Progenitor cell of endocrine pancreas (in vitro differentiated cells): ENCODE data around the gene TERC. TPM values are rescaled to one million over a fixed set of nuclear protein-coding genes. Genes with fewer than 3 reads are reported as not detected.
A peak's percentile ranks its signal among the peaks of the same experiment; 100 is the strongest.

Experiments
- DNase-seq: peaks from one replicate; pipeline ENCODE4 v3.0.0; 2021; ENCODE audit warnings: low spot score; ENCODE audit not compliant: unreplicated experiment
- H3K27ac Mint-ChIP-seq: 2 replicates; pipeline ENCODE4 v1.8.0; 2021; ENCODE audit warnings: mild to moderate bottlenecking, moderate library complexity, mixed read lengths
- H3K27me3 Mint-ChIP-seq: 2 replicates; pipeline ENCODE4 v1.8.0; 2021; ENCODE audit warnings: mixed read lengths
- H3K36me3 Mint-ChIP-seq: 2 replicates; pipeline ENCODE4 v1.8.0; 2022; ENCODE audit warnings: mixed read lengths; ENCODE audit not compliant: insufficient read depth
- H3K4me1 Mint-ChIP-seq: 2 replicates; pipeline ENCODE4 v1.8.0; 2021; ENCODE audit warnings: low read depth, mixed read lengths
- H3K4me3 Mint-ChIP-seq: 2 replicates; pipeline ENCODE4 v1.8.0; 2021; ENCODE audit warnings: low read depth, mild to moderate bottlenecking, moderate library complexity, mixed read lengths
- H3K9me3 Mint-ChIP-seq: 2 replicates; pipeline ENCODE4 v1.8.0; 2021; ENCODE audit warnings: low read depth, mixed read lengths
- total RNA-seq: library from RNA; stranded (reverse); gene quantifications from 2 replicates; pipeline ENCODE4 v1.2.1, GENCODE V29; 2021
- TF ChIP-seq, protein P1 (sequence below): fragments of 200-600 bp; sonication (generic); IDR thresholded peaks from one replicate; pipeline ENCODE4 v1.5.0; 2021; ENCODE audit warnings: antibody characterized with exemption, mild to moderate bottlenecking; ENCODE audit not compliant: unreplicated experiment

Gene TERC
- total RNA-seq, 1 donor from 2014 or later: 12.4 TPM

DNA sequence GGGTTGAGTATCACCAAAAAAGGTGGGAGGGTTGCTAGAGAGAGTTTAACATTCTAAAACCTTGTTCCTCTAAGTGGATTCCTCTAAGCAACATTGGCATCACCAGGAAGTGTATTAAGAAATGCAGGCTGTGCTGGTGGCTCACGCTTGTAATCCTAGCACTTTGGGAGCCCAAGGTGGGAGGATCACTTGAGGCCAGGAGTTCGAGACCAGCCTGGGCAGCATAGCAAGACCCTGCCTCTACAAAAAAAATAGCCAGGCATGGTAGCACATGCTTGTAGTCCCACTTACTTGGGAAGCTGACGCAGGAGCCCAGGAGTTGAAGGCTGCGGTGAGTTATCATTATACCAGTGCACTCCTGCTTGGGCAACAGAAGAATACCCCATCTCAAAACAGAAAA is 13.0 kb upstream of the TERC start:
- Mint-ChIP-seq H3K9me3 (no peaks in the 10 kb centered on the region), H3K36me3 (peaks cover 19% of the 10 kb centered on the region), H3K4me3 (no peak overlapping the region), H3K27ac (no peak overlapping the region), H3K4me1 (peaks cover 13% of the 10 kb centered on the region), H3K27me3 (no peaks in the 10 kb centered on the region)
- DNase-seq: no peak
- TF ChIP-seq, protein P1, sequence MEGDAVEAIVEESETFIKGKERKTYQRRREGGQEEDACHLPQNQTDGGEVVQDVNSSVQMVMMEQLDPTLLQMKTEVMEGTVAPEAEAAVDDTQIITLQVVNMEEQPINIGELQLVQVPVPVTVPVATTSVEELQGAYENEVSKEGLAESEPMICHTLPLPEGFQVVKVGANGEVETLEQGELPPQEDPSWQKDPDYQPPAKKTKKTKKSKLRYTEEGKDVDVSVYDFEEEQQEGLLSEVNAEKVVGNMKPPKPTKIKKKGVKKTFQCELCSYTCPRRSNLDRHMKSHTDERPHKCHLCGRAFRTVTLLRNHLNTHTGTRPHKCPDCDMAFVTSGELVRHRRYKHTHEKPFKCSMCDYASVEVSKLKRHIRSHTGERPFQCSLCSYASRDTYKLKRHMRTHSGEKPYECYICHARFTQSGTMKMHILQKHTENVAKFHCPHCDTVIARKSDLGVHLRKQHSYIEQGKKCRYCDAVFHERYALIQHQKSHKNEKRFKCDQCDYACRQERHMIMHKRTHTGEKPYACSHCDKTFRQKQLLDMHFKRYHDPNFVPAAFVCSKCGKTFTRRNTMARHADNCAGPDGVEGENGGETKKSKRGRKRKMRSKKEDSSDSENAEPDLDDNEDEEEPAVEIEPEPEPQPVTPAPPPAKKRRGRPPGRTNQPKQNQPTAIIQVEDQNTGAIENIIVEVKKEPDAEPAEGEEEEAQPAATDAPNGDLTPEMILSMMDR: no peak

DNA sequence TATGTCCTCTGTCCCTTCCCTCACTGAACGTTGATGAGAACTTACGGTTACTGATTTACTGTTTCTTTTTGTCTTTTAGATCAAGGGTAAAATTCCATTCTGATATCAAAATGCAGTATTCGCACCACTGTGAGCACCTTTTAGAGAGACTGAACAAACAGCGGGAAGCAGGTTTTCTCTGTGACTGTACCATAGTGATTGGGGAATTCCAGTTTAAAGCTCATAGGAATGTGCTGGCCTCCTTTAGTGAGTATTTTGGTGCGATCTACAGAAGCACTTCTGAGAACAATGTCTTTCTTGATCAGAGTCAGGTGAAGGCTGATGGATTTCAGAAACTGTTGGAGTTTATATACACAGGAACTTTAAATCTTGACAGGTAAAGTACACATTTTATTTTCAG is 9.3 kb upstream of the TERC start:
- Mint-ChIP-seq H3K4me1 (peaks cover 16% of the 10 kb centered on the region), H3K9me3 (no peaks in the 10 kb centered on the region), H3K4me3 (peak overlapping the region; percentile 99), H3K27me3 (no peaks in the 10 kb centered on the region), H3K27ac (peak overlapping the region; percentile 99), H3K36me3 (peaks cover 10% of the 10 kb centered on the region)
- DNase-seq: no peak
- TF ChIP-seq, protein P1: no peak

DNA sequence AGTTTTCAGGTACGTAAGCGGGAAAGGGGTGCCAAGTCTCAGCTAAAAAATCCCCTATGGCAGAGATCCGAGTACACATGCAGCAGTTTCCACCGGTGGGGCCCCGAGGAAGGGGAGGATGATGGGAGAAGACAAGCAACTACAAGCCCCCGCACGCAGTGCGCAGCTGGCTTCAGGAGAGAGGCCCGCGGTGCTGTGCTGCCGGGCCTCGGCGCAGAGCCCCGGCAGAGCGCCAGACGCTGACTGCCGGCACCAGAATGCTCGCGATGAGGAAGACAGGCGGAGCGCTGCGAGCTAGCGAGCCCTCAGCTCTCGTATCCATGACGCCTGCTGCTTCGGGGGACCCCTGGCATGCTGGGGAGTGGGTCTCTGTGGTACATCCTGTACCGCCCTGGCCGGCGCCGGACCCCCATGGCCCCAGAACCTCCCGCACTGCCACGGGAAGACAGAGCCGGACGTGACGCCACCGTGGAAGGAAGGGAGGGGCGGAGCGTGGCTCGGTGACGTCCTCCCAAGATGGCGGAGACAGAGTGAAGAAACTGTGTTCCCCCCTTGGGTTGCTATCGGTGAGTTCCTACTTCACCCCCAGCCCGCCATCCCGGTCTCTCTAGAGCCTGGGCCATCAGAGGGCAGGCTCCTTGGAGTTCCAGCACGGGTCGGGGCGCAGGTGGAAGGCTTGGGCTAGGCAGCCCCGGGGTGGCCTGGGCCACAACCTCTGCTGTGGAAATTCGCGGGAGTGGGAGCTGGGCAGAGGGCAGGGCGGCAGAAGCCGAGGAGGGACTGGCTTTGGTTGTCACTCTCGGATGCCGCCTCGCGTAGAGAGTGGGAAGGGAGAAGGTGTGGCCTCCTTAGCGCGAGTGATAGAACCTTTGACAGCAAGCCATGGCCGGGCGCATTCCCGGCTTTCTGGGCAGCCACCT is 8.3 kb upstream of the TERC start, which contains the start of gene MYNN:
Gene MYNN (plus strand): TSS at position 500 of the 920 bp plus-strand sequence. CDS start 900 bp downstream, outside the sequence.
- no peaks in the 10 kb centered on the region for H3K9me3 Mint-ChIP-seq
- peak within 1 kb of the TSS; percentile 99 for H3K27ac Mint-ChIP-seq
- peaks cover 8% of the 10 kb centered on the region for H3K36me3 Mint-ChIP-seq
- no peaks in the 10 kb centered on the region for H3K27me3 Mint-ChIP-seq
- peak within 1 kb of the TSS; percentile 99 for H3K4me3 Mint-ChIP-seq
- DNase-seq: peak; percentile 75
- TF ChIP-seq, protein P1: peak; percentile 25
- peaks cover 16% of the 10 kb centered on the region for H3K4me1 Mint-ChIP-seq

DNA sequence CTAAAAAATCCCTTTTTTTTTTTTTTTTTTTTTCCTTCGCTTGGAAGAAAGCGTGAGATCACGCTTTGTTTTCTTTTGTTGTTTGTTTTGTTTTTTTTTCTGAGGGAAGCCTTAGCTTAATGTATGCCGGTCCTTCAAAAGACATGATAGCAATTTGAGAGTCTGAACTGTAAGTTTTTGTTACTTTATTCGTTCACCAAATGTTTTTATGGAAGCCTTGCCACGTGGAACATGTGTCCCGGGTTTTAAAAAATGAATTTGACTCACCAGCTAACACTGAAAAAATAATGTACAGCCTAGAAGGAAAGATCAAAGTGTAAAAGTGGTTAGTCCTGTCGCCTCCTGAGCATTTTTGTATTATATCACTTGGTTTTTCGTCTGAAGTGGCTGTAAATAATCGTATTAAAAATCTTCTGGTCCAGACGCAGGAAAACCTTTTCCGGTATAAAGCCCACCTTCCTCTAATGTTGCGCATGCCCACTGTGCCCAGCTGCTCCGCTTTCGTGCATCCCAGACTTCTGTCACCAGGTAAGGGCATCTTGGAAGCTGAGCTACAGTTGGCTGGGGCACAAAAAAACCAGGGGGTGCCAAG is 7.5 kb upstream of the TERC start:
- Mint-ChIP-seq H3K9me3 (no peaks in the 10 kb centered on the region), H3K36me3 (peaks cover 6% of the 10 kb centered on the region), H3K4me1 (peaks cover 16% of the 10 kb centered on the region), H3K4me3 (peak overlapping the region; percentile 99), H3K27me3 (no peaks in the 10 kb centered on the region), H3K27ac (peak overlapping the region; percentile 99)
- DNase-seq: peak; percentile 42
- TF ChIP-seq, protein P1: no peak

DNA sequence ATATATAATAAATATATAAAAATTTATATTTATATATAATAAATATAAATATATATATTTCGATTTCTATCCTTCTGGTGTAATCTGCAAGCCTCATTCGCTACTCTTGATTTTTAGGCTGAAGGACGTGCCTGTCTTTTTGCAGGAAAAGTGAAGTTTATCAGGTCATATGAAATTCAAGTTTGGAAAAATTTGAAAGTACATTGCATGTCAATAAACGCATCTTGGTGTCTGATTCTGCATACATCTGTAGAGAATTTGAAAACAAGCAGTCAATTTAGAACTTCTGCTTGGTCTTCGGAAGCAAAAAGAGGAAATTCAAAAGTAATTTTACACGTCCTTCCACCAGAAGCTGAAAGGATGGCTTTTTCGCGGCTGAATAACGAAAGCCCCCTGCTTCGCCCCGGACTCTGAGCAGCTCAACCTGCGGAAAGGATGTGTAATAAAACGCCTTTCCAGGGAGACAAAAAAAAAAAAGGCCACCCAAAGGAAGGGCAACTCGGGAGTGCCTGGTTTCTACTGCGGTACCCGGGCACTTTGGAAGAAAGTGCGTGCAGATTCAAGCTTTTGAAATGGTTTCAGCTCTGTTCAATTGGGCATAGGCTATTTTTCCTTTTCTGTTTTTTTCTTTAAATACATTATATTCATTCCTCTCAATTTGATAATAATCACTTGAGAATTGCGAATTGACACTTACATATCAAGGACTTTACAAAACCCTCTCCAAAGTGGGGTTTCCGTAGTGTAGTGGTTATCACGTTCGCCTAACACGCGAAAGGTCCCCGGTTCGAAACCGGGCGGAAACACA is 6.8 kb upstream of the TERC start:
- no peaks in the 10 kb centered on the region for H3K9me3 Mint-ChIP-seq
- no peaks in the 10 kb centered on the region for H3K27me3 Mint-ChIP-seq
- H3K27ac Mint-ChIP-seq: peak overlapping the region; percentile 99
- peaks cover 4% of the 10 kb centered on the region for H3K36me3 Mint-ChIP-seq
- H3K4me1 Mint-ChIP-seq: peaks cover 16% of the 10 kb centered on the region
- TF ChIP-seq, protein P1: no peak
- peak overlapping the region; percentile 99 for H3K4me3 Mint-ChIP-seq
- DNase-seq: peak; percentile 50
